Sigmoid colon (tissue), 7 donors: Measurements from ENCODE around the gene TMEM209. TPM values are rescaled to one million over a fixed set of nuclear protein-coding genes. Genes with fewer than 3 reads are reported as not detected.

Experiments
- DNase-seq: peaks from one replicate; pipeline ENCODE4 v3.0.0-alpha.2; 2019
- H3K27ac ChIP-seq, 4 donors: fragments of 200-600 bp; sonication (generic); one replicate each; pipeline ENCODE4 v1.5.1; 2016 to 2019; ENCODE audit warnings: mild to moderate bottlenecking in 1 of 4
- H3K27me3 ChIP-seq, 3 donors: fragments of 200-600 bp; sonication (generic); one replicate each; pipeline ENCODE4 v1.5.1; 2019; ENCODE audit warnings: mild to moderate bottlenecking in 1 of 3
- H3K36me3 ChIP-seq, 4 donors: fragments of 200-600 bp; sonication (generic); one replicate each; pipeline ENCODE4 v1.5.1; 2016 to 2019
- H3K4me1 ChIP-seq, 4 donors: fragments of 200-600 bp; sonication (generic); one replicate each; pipeline ENCODE4 v1.5.1; 2017 to 2019
- H3K4me3 ChIP-seq, 4 donors: fragments of 200-600 bp; sonication (generic); one replicate each; pipeline ENCODE4 v1.5.1; 2017 to 2019; ENCODE audit warnings: mild to moderate bottlenecking in 2 of 4, moderate library complexity in 1 of 4
- H3K9me3 ChIP-seq, 4 donors: fragments of 200-600 bp in 3 of 4; sonication (generic) in 3 of 4; one replicate each; pipeline versions ENCODE4 v1.5.1 to v1.6.1; 2013 to 2019
- CTCF ChIP-seq, 4 experiments: fragments of 450-650 bp in 3 of 4; fragments of 200-600 bp in 1 of 4; IDR thresholded peaks; one replicate each; pipeline ENCODE4 v1.5.1; 2016 to 2019; ENCODE audit warnings: antibody characterized with exemption in 4 of 4, mild to moderate bottlenecking in 3 of 4, moderate library complexity in 2 of 4
- EP300 ChIP-seq, 4 donors: sonication (generic); formaldehyde crosslinking; IDR thresholded peaks; one replicate each; pipeline ENCODE4 v1.6.1; 2017; ENCODE audit warnings: antibody characterized with exemption in 4 of 4
- POLR2A ChIP-seq, 2 donors: fragments of 450-650 bp; IDR thresholded peaks; one replicate each; pipeline ENCODE4 v1.6.1; 2016; ENCODE audit warnings: antibody characterized with exemption in 2 of 2, mild to moderate bottlenecking in 2 of 2, moderate library complexity in 2 of 2
- POLR2AphosphoS5 ChIP-seq, 4 donors: sonication (generic); formaldehyde crosslinking; IDR thresholded peaks; one replicate each; pipeline ENCODE4 v1.6.1; 2017; ENCODE audit warnings: antibody characterized with exemption in 4 of 4
- WGBS, 2 donors: extraction: QIAGEN DNeasy Blood & Tissue Kit; methylation state at CpG; one replicate each; pipeline ENCODE4 v1.1.7; 2013; 5-methylcytosine and 5-hydroxymethylcytosine counted together
- intact Hi-C: fragments of 100-400 bp; cut with DNase I; formaldehyde crosslinking; loops from one replicate; pipeline ENCODE4 v1.15.1; 2023
- polyA plus RNA-seq, 3 donors: library from polyadenylated mRNA; stranded (reverse); fragments of 200-250 nt; gene quantifications; one replicate each; pipeline ENCODE4 v1.2.3, GENCODE V29; 2013
- total RNA-seq, 4 donors: library from RNA; depleted of rRNA; stranded (reverse); fragments of >200 nt; gene quantifications; one replicate each; pipeline ENCODE4 v1.1.0, GENCODE V29; 2016
- donor health status: healthy with polysubstance abuse.
- donor health status: Bipolar disorder and iron deficiency.
- donor health status: healthy.

TMEM209 gene
- total and polyA plus RNA-seq, 7 donors: 3.0 to 9.9 (median 8.7) TPM

GRCh38 chr7:130224210-130224609 lies 19.0 kb upstream of the TMEM209 start:
- TF ChIP-seq CTCF (IDR thresholded peaks at IDR 0.05) (no peak), POLR2AphosphoS5 (IDR thresholded peaks at IDR 0.05) (no peak), EP300 (IDR thresholded peaks at IDR 0.05) (no peak)
- H3K27me3 ChIP-seq: no peaks in the 10 kb centered on the region
- WGBS, 2 donors: 61 to 83% methylated on average over 5 of the region's 5 CpGs
- peaks cover 0 to 19% (median 13%) of the 10 kb centered on the region in 4 donors for H3K4me1 ChIP-seq
- intact Hi-C loops: no loop called here
- H3K9me3 ChIP-seq: no peaks in the 10 kb centered on the region
- no peak overlapping the region for H3K4me3 ChIP-seq
- DNase-seq: no peak
- no peaks in the 10 kb centered on the region for H3K36me3 ChIP-seq
- H3K27ac ChIP-seq: no peak overlapping the region

GRCh38 chr7:130223646-130224045 lies 18.4 kb upstream of the TMEM209 start:
- Histone ChIP-seq H3K27me3 (no peaks in the 10 kb centered on the region), H3K4me3 (no peak overlapping the region), H3K27ac (no peak overlapping the region), H3K36me3 (no peaks in the 10 kb centered on the region), H3K9me3 (no peaks in the 10 kb centered on the region), H3K4me1 (peaks cover 0 to 13% (median 9%) of the 10 kb centered on the region in 4 donors)
- DNase-seq: no peak
- intact Hi-C loops: no loop called here
- 50 to 57% methylated on average over 1 of the region's 1 CpG for WGBS, 2 donors
- TF ChIP-seq EP300 (IDR thresholded peaks at IDR 0.05) (no peak), POLR2A (IDR thresholded peaks at IDR 0.05) (no peak), CTCF (IDR thresholded peaks at IDR 0.05) (no peak), POLR2AphosphoS5 (IDR thresholded peaks at IDR 0.05) (no peak)

- intact Hi-C loops: no loop called here
- Histone ChIP-seq H3K9me3 (no peaks in the 10 kb centered on the region), H3K27ac (no peak overlapping the region), H3K4me1 (no peaks in the 10 kb centered on the region), H3K36me3 (no peaks in the 10 kb centered on the region), H3K27me3 (no peaks in the 10 kb centered on the region), H3K4me3 (no peak overlapping the region)
- no peak for DNase-seq
- 93 to 98% methylated on average over 4 of the region's 4 CpGs for WGBS, 2 donors
- TF ChIP-seq POLR2A (IDR thresholded peaks at IDR 0.05) (no peak), CTCF (IDR thresholded peaks at IDR 0.05) (no peak), EP300 (IDR thresholded peaks at IDR 0.05) (no peak), POLR2AphosphoS5 (IDR thresholded peaks at IDR 0.05) (no peak)
Observed at GRCh38 chr7:130221746-130222145, 16.5 kb upstream of the TMEM209 start.

GRCh38 chr7:130219871-130220270 lies 14.7 kb upstream of the TMEM209 start:
- Histone ChIP-seq H3K9me3 (no peaks in the 10 kb centered on the region), H3K27me3 (no peaks in the 10 kb centered on the region), H3K4me1 (no peaks in the 10 kb centered on the region), H3K36me3 (no peaks in the 10 kb centered on the region), H3K27ac (no peak overlapping the region), H3K4me3 (no peak overlapping the region)
- DNase-seq: no peak
- TF ChIP-seq POLR2AphosphoS5 (IDR thresholded peaks at IDR 0.05) (no peak), POLR2A (IDR thresholded peaks at IDR 0.05) (no peak), EP300 (IDR thresholded peaks at IDR 0.05) (no peak), CTCF (IDR thresholded peaks at IDR 0.05) (no peak)
- intact Hi-C loops: no loop called here
- WGBS, 2 donors: 87 to 91% methylated on average over 9 of the region's 9 CpGs
